Measurements from ENCODE around the gene ZNF792.
"Not testable (repeated sequence)": the region's sequence is repeated elsewhere in the genome, so short reads cannot be mapped to it uniquely, and the experiment has no call there.

ZNF792 gene

GRCh38 chr19:34917144-34917543, 46.9 kb downstream of the ZNF792 start:
- not testable (repeated sequence) for DNase-seq

GRCh38 chr19:34910770-34911169, 53.3 kb downstream of the ZNF792 start:
- DNase-seq, result no peak

Measured in NCI-H2171 (cell line).